Measurements from ENCODE around the gene MEX3B.
"Not testable (repeated sequence)": the region's sequence is repeated elsewhere in the genome, so short reads cannot be mapped to it uniquely, and the experiment has no call there.

The MEX3B gene

DNA sequence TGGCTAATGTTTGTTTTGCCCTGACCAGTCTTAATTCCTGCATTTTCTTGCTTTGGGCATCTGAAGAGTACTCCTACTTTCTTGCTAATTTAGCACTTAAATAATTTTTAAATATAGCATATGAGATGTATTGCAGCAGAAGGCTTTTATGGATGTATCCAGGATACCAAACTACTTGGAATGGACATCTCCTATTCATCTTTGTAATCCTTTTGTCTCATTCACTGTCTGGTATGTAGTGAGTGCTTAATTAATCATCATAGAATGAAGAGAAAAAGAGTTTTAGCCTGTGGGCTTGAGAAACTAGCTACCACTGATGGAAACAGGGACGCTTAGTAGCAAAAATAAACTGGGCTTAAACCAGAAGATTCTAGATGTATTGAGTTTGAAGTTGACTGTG, 40.6 kb downstream of the MEX3B start:
- DNase-seq (ENCODE audit: low read depth): no peak

DNA sequence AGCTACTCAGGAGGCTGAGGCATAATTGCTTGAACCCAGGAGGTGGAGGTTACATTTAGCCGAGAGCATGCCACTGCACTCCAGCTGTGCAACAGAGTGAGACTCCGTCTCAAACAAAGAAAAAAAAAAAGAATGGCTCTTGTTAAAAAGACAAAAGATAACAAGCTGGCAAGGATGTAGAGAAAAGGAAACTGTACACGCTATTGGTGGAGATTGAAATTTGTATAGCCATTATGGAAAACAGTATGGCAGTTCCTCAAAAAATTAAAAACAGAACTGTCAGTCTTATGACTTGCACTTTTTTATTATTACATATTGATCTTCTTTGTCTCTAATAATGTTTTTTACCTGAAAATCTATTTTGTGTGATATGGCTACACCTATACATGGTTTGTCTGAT, 41.9 kb downstream of the MEX3B start:
- no peak for DNase-seq (ENCODE audit: low read depth)

DNA sequence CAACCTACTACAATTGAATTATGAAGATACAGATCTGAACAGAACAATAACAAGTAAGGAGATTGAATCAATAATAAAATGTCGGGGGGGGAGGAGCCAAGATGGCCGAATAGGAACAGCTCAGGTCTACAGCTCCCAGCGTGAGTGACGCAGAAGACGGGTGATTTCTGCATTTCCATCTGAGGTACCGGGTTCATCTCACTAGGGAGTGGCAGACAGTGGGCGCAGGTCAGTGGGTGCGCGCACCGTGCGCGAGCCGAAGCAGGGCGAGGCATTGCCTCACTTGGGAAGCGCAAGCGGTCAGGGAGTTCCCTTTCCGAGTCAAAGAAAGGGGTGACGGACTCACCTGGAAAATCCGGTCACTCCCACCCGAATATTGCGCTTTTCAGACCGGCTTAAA, 50.7 kb downstream of the MEX3B start:
- DNase-seq (ENCODE audit: low read depth): not testable (repeated sequence)

GRCh38 chr15:81992523-81992922, 53.3 kb downstream of the MEX3B start:
- DNase-seq (ENCODE audit: low read depth): no peak
